Spinal cord (tissue), 10 donors: ENCODE data around the gene LYPD4. TPM values are rescaled to one million over a fixed set of nuclear protein-coding genes. Genes with fewer than 3 reads are reported as not detected.

Experiments
- DNase-seq, 6 donors: peaks; one replicate each; pipeline versions ENCODE4 v3.0.0 to v3.0.0-alpha.2; 2013 to 2015; ENCODE audit warnings: low spot score in 6 of 6, low read depth in 4 of 6
- H3K27ac ChIP-seq: one replicate; pipeline ENCODE4 v1.5.1; 2013; ENCODE audit warnings: low read depth, low read length, control low read depth
- H3K27me3 ChIP-seq: one replicate; pipeline ENCODE4 v1.6.1; 2013; ENCODE audit warnings: low read length; ENCODE audit not compliant: control insufficient read depth, insufficient read depth
- H3K36me3 ChIP-seq: one replicate; pipeline ENCODE4 v1.6.1; 2013; ENCODE audit warnings: low read length; ENCODE audit not compliant: control insufficient read depth, insufficient read depth
- H3K4me1 ChIP-seq: one replicate; pipeline ENCODE4 v1.6.1; 2013; ENCODE audit warnings: low read length; ENCODE audit not compliant: control insufficient read depth, insufficient read depth
- H3K4me3 ChIP-seq: one replicate; pipeline ENCODE4 v1.5.1; 2013; ENCODE audit warnings: low read depth, low read length, control low read depth
- H3K9me3 ChIP-seq: one replicate; pipeline ENCODE4 v1.6.1; 2013; ENCODE audit warnings: low read length; ENCODE audit not compliant: control insufficient read depth, insufficient read depth
- WGBS: methylation state at CpG from one replicate; pipeline ENCODE4 v1.1.5; 2013; ENCODE audit warnings: missing lambda C conversion rate; ENCODE audit not compliant: insufficient coverage; 5-methylcytosine and 5-hydroxymethylcytosine counted together
- polyA plus RNA-seq, 2 donors: library from polyadenylated mRNA; unstranded; fragments of 120-200 nt; gene quantifications; one replicate each; pipeline ENCODE4 v1.2.1, GENCODE V29; 2013; ENCODE audit not compliant: insufficient read length in 2 of 2
- total RNA-seq, 2 donors: library from RNA; depleted of rRNA in 1 of 2; stranded (reverse); fragments of 120-200 nt in 1 of 2; fragments of >200 nt in 1 of 2; gene quantifications; one replicate each; pipeline versions ENCODE4 v1.2.3 to v1.2.4, GENCODE V29; 2013 to 2014
- donor health status: healthy.

The LYPD4 gene
- total and polyA plus RNA-seq, 4 donors: not detected

DNA sequence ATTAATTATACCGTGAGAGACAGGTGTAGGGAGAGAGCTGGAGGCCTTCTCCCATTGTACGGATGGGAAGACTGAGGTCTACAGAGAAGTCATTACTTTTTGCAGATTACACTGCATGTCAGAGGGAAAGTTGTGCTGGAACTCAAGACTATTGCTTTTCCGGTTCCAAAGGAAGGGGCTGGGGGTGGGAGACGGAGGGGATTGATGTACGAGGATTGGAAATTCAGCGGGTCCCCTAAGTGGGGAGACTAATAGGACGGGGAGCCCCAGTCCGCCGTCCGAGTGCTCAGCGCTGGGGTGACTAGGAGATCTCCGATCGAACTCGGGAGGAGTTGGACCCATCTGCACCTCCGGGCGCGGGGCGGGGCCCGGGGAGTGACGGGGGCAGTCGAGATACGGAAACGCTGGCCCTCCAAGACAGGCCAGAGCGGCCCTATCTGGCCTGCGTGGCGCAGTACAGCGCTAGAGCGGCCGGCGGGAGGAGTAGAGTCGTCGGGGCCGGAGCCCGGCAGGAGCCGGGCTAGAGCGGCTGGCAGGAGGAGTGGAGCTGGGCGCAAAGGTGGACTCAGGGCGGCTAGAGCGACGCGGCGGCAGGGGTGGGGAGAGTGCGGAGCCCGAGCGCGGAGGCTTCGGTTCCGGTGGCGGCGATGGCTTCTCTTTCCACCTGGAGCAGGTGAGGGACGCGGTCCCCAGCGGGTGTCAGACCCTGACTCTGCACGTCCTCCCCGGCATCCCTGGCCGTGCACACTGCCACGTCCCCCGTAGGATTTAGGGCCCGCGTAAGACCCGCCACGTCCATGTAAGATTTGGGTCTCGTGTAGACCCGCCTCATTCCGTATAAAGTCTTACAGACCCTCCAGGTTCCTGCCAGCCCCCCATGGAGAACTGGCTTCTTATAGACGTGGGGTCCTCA is 39.6 kb upstream of the LYPD4 start:
- peaks cover 35% of the 10 kb centered on the region for H3K4me1 ChIP-seq
- peak; percentile 74 to 98 (median 88) for DNase-seq
- peak overlapping the region; percentile 69 for H3K27ac ChIP-seq
- under 1% methylated on average over 66 of the region's 66 CpGs for WGBS
- H3K9me3 ChIP-seq: no peaks in the 10 kb centered on the region
- peak overlapping the region; percentile 88 for H3K4me3 ChIP-seq
- peaks cover 13% of the 10 kb centered on the region for H3K36me3 ChIP-seq
- peaks cover 8% of the 10 kb centered on the region for H3K27me3 ChIP-seq

DNA sequence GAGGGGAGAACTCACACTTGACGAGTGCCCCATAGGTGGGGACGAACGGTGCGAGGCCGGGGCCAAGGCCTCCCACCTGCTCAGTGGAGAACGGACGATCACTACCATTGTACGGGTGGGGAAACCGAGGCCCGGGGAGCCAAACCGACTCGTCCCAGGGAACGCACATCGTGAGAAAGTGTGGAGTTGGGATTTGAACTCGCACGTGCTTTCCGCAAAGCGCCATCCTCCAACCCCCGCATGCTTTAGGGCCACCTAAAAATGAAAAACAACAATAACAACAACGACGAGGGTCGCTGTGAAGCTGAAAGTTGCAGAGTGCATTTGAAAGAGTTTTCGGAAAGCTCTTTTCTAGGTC is 39.0 kb upstream of the LYPD4 start:
- Histone ChIP-seq H3K4me1 (peaks cover 35% of the 10 kb centered on the region), H3K27me3 (peaks cover 8% of the 10 kb centered on the region), H3K4me3 (peak overlapping the region; percentile 88), H3K9me3 (no peaks in the 10 kb centered on the region), H3K27ac (peak overlapping the region; percentile 69), H3K36me3 (peaks cover 8% of the 10 kb centered on the region)
- DNase-seq: peak in 1 of 6 donors; percentile 15
- WGBS: 2% methylated on average over 14 of the region's 23 CpGs

DNA sequence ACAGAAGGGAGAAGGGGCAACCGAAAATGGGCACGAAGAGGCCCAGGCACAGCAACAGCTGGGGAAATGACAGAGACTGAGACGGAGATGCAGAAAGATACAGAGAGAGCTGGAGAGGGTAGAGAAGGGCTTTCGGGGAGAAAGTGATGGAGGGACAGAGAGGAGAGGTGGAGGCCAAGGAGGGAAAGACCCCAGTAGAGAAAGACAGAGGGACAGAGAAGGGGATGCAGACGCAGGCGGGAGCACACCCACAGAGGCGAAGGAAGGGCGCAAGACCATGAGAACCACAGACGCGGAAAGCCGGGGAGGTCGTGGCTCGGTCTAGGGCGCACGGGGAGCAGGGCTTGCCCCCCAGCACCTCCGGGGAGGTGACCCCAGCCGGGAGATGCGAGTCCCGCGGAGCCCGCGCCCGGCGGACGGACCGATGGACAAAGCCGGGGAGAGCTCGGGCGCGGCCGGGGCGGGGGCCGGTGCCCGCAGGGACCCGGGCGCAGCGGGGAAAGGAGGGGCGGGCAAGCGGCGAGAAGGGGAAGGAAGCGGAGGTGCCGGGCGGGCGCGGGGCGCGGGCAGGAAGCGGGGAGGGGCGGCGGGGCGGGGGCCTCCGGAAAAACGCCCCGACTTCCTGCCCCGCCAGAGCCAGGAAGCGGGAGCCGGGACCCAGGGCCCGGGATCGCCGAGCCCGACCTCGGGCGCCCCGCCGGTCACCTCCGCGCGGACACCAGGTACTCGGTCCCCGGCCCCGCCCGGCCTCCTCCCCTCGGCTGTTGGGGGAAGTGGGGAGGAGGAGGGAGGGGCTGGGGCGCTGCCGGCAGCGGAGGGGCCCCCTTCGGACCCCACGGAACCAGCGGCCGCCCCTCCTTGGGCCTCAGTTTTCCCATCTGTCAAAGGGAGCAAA is 38.3 kb upstream of the LYPD4 start, which contains the start of gene ARHGEF1:
ARHGEF1 (plus strand) TSS at position 617 of the 895 bp plus-strand sequence. CDS start 4,899 bp downstream, outside the sequence.
- H3K4me1 ChIP-seq: peaks cover 34% of the 10 kb centered on the region
- WGBS: 1% methylated on average over 80 of the region's 80 CpGs

DNA sequence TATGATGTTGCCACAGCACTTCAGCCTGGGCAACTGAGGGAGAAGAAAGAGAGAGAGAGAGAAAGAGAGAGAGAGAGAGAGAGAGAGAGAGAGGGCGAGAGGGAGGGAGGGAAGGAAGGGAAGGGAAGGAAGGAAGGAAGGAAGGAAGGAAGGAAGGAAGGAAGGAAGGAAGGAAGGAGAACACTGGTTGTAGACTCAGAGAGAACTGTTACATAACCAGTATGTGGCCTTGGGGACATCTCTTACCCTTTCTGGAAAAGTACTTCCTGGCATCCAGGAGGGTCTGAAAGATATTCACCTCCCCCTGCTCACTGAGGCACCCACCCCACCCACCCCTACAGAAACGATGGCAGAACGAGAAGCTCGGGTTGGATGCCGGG is 35.8 kb upstream of the LYPD4 start:
- no peaks in the 10 kb centered on the region for H3K9me3 ChIP-seq
- no CpG with 5 or more reads among the region's 5 CpGs for WGBS
- no peak overlapping the region for H3K4me3 ChIP-seq
- H3K36me3 ChIP-seq: no peaks in the 10 kb centered on the region
- H3K4me1 ChIP-seq: peaks cover 21% of the 10 kb centered on the region
- peaks cover 8% of the 10 kb centered on the region for H3K27me3 ChIP-seq
- no peak for DNase-seq
- no peak overlapping the region for H3K27ac ChIP-seq

More for the DNA sequence above, 38.3 kb upstream of the LYPD4 start, which contains the start of gene ARHGEF1:
- peak in 1 of 6 donors; percentile 40 for DNase-seq
- Histone ChIP-seq H3K4me3 (peak within 1 kb of the TSS; percentile 88), H3K9me3 (no peaks in the 10 kb centered on the region), H3K36me3 (peaks cover 3% of the 10 kb centered on the region), H3K27me3 (peaks cover 8% of the 10 kb centered on the region), H3K27ac (peak within 1 kb of the TSS; percentile 69)

DNA sequence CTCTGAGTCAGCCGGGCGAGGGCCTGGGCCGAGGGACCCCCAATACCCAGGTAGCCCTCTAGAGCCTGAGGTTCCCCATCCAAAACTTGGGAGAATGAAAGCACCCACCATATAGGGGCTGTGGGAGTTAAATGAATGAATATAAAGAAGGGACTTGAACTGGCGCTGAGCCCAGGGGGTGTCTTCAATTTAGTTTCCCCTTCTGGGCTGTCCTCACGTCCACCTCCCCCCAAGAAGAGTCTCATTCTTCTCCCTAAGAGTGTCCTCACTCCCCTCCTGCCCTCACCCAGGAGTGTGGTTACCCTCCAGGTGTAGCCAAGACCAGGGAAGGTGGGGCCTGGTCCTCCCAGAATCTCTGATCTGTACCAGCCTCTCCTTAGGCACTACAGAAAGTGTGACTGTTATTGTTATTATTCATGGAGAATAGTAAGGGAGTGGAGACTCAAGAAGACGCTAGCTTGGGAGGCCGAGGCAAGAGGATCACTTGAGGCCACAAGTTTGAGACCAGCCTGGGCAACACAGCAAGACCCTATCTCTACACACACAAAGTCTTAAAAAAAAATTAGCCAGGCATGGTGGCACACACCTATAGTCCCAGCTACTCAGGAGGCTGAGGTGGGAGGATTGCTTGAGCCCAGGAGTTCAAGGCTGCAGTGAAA is 35.3 kb upstream of the LYPD4 start:
- Histone ChIP-seq H3K27me3 (peaks cover 8% of the 10 kb centered on the region), H3K4me3 (no peak overlapping the region), H3K36me3 (no peaks in the 10 kb centered on the region), H3K9me3 (no peaks in the 10 kb centered on the region), H3K4me1 (peaks cover 17% of the 10 kb centered on the region), H3K27ac (no peak overlapping the region)
- DNase-seq: no peak
- 82% methylated on average over 5 of the region's 7 CpGs for WGBS

DNA sequence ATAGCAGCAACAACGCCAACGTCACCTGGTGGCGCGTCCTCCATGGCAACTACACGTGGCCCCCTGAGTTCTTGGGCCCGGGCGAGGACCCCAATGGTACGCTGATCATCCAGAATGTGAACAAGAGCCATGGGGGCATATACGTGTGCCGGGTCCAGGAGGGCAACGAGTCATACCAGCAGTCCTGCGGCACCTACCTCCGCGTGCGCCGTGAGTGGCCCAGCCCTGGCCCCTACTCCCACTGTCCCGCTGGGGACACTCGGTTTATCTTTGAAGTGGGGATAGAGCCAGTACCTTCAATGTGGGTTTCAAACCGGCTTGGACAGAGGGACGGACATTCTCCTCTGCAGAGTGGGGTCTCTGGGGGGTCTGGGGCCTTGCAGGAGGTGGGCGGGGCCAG is 34.6 kb upstream of the LYPD4 start:
- Histone ChIP-seq H3K4me1 (peaks cover 11% of the 10 kb centered on the region), H3K27me3 (peaks cover 8% of the 10 kb centered on the region), H3K36me3 (no peaks in the 10 kb centered on the region), H3K4me3 (no peak overlapping the region), H3K27ac (no peak overlapping the region), H3K9me3 (no peaks in the 10 kb centered on the region)
- WGBS: 74% methylated on average over 21 of the region's 21 CpGs
- no peak for DNase-seq

DNA sequence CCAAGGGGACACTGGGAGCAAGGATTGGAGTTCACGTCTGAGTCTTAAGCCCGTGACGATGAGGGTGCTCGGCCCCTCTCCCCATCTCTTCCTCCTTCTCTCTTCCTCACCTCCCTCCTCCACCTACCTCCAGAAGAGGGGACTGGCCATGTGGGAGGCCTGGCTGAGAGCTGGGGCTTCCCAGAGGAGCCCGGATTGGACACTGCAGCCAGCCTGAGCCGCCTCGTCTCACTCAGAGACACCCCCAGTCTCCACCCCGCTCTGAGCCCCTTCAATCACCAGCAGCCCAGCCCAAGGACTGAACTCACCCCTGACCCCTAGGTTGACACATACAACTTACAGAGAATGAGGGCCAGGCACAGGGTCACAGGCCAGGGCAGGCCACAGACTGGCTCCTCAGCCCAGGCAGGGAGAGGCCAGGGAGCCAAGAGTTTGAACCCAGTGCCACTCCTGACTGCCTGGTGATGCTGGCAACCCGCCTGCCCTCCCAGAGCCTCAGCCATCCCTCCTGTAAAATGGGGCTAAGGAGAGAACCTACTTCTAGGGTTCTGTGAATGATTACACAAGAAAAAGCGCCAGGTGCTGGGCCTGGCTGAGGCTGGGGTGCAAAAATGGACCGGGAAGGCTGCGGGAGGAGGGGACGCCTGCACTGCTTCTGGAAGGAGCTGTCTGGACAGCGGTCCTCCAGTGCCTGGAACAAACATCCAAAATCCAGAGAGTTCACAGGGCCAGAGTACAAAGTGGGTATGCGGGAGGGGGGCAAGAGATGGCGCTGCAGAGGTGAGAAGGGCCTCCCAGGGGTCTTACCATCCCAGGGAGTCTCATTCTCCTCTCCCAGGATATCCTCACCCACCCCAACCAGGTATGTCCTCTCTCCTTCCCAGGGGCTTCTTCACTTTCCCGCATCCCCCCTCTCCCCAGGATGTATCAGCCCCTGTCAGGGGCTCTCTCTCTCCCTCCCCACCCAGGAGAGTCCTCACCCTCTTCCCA is 33.7 kb upstream of the LYPD4 start:
- no peak overlapping the region for H3K27ac ChIP-seq
- 52% methylated on average over 13 of the region's 17 CpGs for WGBS

DNA sequence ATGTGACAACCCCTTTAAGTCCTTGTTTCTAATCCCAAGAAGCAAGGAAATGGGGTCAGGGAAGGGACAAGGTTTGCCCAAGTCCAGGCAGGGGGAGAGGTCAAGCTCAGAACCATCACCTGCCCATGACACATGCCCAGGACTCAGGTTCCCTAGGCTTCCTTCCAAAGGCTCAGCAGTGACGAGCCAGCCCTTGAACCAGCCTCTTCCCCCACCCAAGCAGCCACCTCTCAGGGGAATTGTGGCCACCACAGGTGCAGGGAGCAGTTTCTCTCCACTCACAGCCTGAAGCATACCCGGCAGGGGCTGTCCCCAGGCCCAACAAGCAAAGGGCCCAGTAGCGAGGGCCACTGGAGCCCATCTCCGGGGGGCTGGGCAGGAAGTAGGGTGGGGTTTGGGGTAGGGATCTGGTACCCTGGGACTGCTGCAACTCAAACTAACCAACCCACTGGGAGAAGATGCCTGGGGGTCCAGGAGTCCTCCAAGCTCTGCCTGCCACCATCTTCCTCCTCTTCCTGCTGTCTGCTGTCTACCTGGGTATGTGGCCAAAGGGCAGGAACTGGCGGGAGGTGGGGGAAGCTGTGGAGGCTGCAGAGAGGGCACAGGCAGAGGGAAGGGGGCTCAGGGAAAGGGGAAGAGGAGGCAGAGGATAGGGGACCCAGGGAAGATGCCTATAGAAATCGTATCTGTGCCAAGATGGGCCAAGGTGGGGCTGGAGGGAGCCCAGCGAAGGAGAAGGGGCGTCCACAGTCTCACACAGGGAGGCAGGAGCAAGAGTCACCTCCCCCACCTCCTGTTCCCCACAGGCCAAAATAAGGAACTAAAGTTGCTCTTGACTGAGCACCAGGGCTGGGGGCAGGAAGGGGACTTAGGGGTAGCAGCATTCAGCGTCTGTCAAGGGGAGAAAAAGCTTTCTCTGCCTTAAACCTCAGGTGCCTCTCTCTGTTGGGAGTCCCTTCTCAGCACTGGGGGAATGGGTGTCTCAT is 32.7 kb upstream of the LYPD4 start, which contains the start of gene CD79A:
CD79A (plus strand) TSS at position 433 of the 986 bp plus-strand sequence; CDS start at position 459, 26 bp downstream.
- no peak within 1 kb of the TSS for H3K27ac ChIP-seq
- 45% methylated on average over 4 of the region's 9 CpGs for WGBS
- peaks cover 13% of the 10 kb centered on the region for H3K36me3 ChIP-seq
- H3K4me3 ChIP-seq: no peak within 1 kb of the TSS
- H3K9me3 ChIP-seq: no peaks in the 10 kb centered on the region
- peaks cover 3% of the 10 kb centered on the region for H3K27me3 ChIP-seq
- H3K4me1 ChIP-seq: peaks cover 3% of the 10 kb centered on the region
- DNase-seq: no peak

More for the DNA sequence above, 33.7 kb upstream of the LYPD4 start:
- Histone ChIP-seq H3K36me3 (peaks cover 4% of the 10 kb centered on the region), H3K9me3 (no peaks in the 10 kb centered on the region), H3K27me3 (peaks cover 3% of the 10 kb centered on the region), H3K4me3 (no peak overlapping the region), H3K4me1 (peaks cover 4% of the 10 kb centered on the region)
- no peak for DNase-seq
